ENCODE measurements around the gene C16orf46. TPM values are rescaled to one million over a fixed set of nuclear protein-coding genes. Genes with fewer than 3 reads are reported as not detected.
A peak's percentile ranks its signal among the peaks of the same experiment; 100 is the strongest.

C16orf46 gene, protein sequence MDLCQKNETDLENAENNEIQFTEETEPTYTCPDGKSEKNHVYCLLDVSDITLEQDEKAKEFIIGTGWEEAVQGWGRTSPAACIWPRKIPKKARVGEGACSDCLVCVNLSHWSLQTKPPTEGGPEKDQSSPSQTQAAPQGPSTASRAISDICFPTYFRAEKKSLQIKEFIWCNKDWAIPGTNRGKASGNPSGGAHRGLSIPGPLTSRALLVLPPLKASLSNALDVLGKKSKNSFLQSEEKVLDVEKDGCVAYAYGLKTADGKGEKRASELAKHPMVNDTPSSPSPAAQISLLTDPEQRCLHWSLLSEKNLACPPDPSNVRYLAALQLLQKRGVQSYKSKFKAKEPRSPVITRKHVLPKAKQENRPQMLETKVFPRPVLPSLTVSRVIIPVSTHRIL
- 1.5 TPM for total RNA-seq
- long read RNA-seq, partial matches to known transcripts, result 0 of 2 reads
- long read RNA-seq, other reads (novel, unspliced or antisense), result 1 of 2 reads

DNA sequence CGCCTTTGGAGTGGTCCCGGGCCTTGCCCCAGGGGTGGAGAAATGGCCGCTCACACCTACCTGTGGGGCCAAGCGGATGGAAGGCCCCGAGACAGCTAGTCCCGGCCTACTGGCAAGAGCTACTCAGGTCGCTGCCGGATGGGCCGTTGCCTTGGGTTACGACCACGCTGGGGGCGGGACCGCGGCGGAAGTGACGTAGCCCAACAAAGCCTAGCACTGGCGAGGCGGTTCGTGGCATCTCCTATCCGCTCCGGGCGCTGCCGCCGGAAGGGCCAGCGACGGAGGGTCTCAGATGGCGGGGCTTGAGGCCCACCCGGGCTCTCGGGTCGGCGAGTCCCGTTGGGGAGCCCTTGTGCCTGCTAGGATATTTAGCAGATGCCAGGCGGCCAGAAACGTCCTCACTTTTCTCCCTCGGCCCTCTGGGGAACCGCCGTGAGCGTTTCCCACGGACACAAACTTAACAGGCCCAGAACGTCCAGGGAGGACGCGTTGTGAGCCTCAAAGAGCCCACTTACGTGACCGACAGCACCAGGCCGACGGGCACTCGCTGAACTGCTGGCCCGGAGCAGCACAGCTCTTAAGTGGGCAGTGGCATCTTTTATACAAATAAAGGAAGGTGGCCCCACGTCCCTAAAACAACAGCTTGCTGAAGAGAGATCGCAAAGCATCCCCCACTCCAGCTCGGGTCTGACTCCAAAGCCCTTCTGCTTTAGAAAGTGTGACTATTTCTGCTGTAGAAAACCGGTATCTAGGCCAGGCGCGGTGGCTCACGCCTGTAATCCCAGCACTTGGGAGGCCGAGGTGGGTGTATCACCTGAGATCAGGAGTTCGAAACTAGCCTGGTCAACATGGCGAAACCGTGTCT, at the start of gene C16orf46:
C16orf46 (minus strand) TSS at position 163 of the 865 bp plus-strand sequence. CDS start 13,283 bp downstream, outside the sequence.
- intact Hi-C loops (cut with DNase I), result no loop called here
- TF ChIP-seq, protein P1, sequence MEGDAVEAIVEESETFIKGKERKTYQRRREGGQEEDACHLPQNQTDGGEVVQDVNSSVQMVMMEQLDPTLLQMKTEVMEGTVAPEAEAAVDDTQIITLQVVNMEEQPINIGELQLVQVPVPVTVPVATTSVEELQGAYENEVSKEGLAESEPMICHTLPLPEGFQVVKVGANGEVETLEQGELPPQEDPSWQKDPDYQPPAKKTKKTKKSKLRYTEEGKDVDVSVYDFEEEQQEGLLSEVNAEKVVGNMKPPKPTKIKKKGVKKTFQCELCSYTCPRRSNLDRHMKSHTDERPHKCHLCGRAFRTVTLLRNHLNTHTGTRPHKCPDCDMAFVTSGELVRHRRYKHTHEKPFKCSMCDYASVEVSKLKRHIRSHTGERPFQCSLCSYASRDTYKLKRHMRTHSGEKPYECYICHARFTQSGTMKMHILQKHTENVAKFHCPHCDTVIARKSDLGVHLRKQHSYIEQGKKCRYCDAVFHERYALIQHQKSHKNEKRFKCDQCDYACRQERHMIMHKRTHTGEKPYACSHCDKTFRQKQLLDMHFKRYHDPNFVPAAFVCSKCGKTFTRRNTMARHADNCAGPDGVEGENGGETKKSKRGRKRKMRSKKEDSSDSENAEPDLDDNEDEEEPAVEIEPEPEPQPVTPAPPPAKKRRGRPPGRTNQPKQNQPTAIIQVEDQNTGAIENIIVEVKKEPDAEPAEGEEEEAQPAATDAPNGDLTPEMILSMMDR (IDR thresholded peaks at IDR 0.05), result no peak

DNA sequence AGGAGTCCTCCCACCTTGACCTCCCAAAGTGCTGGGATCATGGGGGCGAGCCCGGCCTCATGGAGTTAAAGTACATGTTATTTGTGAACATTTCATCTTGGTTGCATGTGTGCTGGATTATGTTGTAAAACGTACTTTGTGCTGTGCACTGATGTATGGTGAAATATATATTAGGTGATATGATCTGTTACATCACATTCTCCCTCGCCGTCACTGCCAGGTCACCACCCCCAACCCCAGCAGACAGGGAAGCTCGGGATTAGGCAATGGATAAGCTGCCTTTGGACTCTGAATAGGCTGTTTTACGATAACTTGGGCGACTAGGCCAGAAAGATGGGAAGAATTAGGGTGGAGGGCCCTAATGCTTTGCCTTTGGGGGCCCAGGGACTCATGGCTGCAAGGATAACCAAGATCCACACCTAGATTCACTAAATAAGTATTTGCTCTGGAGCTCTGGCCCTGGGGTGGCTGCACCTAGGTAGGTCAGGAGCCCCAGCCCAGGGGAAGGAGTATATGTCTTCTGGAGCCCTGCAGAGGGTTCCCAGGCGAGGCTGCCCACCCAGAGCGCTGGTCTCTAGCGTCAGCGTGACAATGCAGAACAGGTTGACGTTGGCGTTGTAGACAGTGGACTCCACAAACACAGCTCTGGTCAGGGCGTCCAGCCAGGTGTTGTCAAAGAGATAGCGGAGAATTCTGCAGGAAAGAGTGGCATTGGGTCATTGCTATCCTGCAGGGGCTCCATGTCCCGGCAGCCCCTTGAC, 46.2 kb upstream of the C16orf46 start:
- intact Hi-C loops (cut with DNase I), result no loop called here
- TF ChIP-seq, protein P1 (IDR thresholded peaks at IDR 0.05), result no peak

More for the DNA sequence above, at the start of gene C16orf46:
- peaks cover 11% of the 10 kb centered on the region for H3K4me1 ChIP-seq
- no peaks in the 10 kb centered on the region for H3K27me3 ChIP-seq
- H3K27ac ChIP-seq, result peak within 1 kb of the TSS; percentile 92
- peak within 1 kb of the TSS; percentile 76 for H3K4me3 ChIP-seq
- DNase-seq (peak; percentile 99), ATAC-seq (peak; percentile 98)
- H3K9me3 ChIP-seq, result no peaks in the 10 kb centered on the region
- H3K36me3 ChIP-seq, result no peaks in the 10 kb centered on the region

DNA sequence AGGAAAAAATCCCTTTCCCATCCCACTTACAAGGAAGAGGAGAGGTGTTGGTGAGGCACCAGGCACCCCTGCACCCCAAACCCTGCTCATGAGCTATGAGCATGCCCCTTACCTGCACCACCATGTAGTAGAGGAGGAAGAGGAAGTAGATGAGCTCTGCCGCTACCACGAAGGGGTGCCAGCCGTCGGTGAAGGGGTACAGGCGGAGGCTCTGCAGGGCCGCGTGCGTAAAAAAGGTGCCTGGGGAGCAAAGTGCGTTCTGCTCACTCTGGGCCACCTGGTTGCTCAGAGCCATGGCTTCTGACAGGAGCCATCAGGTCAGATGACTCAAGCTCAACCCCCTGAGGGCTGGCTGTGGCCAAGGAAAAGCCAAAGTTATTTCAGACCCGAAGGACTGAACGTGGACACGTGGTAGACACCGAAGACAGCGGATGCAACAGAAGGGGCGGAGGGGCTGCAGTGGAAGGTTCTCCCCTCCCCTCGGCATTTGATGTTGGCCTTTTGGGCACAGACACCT, 44.5 kb upstream of the C16orf46 start:
- Histone ChIP-seq H3K27ac (no peak overlapping the region), H3K9me3 (no peaks in the 10 kb centered on the region), H3K36me3 (no peaks in the 10 kb centered on the region), H3K4me1 (no peaks in the 10 kb centered on the region), H3K4me3 (no peak overlapping the region), H3K27me3 (no peaks in the 10 kb centered on the region)
- ATAC-seq (no peak), DNase-seq (no peak)
- TF ChIP-seq, protein P1 (IDR thresholded peaks at IDR 0.05), result no peak
- intact Hi-C loops (cut with DNase I), result no loop called here

More for the DNA sequence above, 46.2 kb upstream of the C16orf46 start:
- ATAC-seq (no peak), DNase-seq (no peak)
- Histone ChIP-seq H3K27me3 (no peaks in the 10 kb centered on the region), H3K4me3 (no peak overlapping the region), H3K36me3 (no peaks in the 10 kb centered on the region), H3K4me1 (no peaks in the 10 kb centered on the region), H3K27ac (no peak overlapping the region), H3K9me3 (no peaks in the 10 kb centered on the region)

DNA sequence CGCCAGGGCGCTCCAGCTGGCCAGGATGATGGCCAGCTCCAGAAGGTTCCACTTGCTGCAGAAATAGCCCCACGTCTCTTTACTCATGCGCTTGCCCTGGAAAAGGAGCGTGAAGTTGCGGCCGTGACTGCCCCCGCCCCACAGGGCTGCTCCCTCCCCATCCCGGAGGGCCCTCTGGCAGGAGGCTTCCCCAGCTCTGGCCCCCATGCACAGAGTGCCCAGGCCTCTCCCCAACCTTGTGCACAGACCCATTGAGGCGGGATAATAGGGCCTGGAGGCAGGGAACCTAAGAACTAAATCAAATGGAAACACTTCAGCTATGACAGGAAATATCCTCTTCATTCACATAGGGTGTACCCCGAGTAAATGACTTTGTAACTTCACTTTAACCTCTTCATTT, 40.4 kb upstream of the C16orf46 start:
- intact Hi-C loops (cut with DNase I), result no loop called here
- Histone ChIP-seq H3K4me1 (no peaks in the 10 kb centered on the region), H3K27ac (no peak overlapping the region), H3K9me3 (no peaks in the 10 kb centered on the region), H3K27me3 (no peaks in the 10 kb centered on the region), H3K4me3 (no peak overlapping the region), H3K36me3 (no peaks in the 10 kb centered on the region)
- ATAC-seq (peak; percentile 15), DNase-seq (no peak)
- TF ChIP-seq, protein P1 (IDR thresholded peaks at IDR 0.05), result no peak

DNA sequence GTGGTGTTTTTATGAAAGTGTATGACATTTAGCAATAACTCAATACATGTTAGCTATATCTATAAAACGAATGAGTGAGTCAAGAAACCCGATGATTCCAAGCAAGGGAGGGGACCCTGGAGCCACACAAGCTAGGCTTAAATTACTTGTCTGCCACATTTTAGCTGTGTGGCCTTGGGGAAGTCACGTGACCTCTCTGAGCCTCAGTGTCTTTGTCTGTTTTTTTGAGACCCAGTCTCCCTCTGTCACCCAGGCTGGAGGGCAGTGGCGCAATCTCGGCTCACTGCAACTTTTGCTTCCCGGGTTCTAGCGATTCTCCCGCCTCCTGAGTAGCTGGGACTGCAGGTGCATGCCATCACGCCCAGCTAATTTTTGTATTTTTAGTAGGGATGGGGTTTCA, 39.2 kb upstream of the C16orf46 start:
- Histone ChIP-seq H3K4me3 (no peak overlapping the region), H3K27me3 (no peaks in the 10 kb centered on the region), H3K36me3 (no peaks in the 10 kb centered on the region), H3K4me1 (no peaks in the 10 kb centered on the region), H3K27ac (no peak overlapping the region), H3K9me3 (no peaks in the 10 kb centered on the region)
- TF ChIP-seq, protein P1 (IDR thresholded peaks at IDR 0.05), result no peak
- no peak for DNase-seq
- no peak for ATAC-seq
- intact Hi-C loops (cut with DNase I), result no loop called here

All from upper lobe of right lung (tissue), 1 donor.